ENCODE results near the gene JMJD7. TPM values are rescaled to one million over a fixed set of nuclear protein-coding genes. Genes with fewer than 3 reads are reported as not detected.

JMJD7 gene
- total RNA-seq, 1 donor from 2014 or later = 5.0 TPM

- no peak for DNase-seq
Measured at GRCh38 chr15:41847206-41847605, 19.3 kb downstream of the JMJD7 start.

- no peak for DNase-seq
Measured at GRCh38 chr15:41847981-41848380, 20.1 kb downstream of the JMJD7 start.

DNA sequence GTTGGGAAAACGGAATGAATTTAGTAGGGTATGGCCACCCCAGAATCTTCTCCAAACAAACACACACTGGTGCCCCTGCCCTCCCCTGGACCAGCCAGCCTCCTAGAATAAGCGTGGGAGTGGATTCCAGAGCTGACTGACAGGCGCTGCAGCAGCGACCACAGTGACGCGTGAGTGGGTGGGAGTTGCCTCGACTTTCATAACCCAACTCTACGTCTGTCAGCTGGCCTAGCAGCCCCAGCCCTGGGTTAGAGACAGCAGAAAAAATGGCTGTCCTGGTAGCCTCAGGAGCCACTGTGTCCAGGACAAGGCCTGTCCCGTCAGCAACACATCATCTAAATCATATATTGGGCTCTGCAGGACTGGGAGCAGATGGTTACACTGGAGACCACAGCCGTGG is 20.7 kb downstream of the JMJD7 start:
- DNase-seq = no peak

GRCh38 chr15:41849204-41849603 is 21.3 kb downstream of the JMJD7 start:
- DNase-seq = no peak

DNA sequence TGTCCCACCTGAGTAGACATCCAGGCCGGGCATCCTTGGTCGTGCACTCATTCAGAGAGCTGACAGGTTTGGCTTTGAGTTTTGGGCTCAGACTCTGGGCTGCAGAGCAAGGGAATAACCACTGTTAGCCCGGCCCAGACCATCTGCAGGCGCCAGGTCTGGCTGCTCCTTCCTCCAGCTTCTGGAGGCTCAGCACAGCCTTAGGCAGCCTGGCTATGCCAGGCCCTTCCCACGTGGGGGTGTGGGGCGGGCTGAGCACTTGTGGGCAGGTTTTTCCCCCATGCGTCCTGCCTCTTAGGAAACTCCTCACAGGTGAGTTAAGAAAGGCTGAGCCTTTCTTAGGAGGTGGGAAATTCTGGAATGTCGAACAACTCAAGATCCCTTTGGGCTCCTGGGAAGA is 22.0 kb downstream of the JMJD7 start:
- DNase-seq = no peak

GRCh38 chr15:41850482-41851166 is 22.7 kb downstream of the JMJD7 start:
- no peak for DNase-seq

GRCh38 chr15:41851167-41851523 is 23.3 kb downstream of the JMJD7 start:
- no peak for DNase-seq

- DNase-seq = no peak
Measured at GRCh38 chr15:41851755-41852370, 24.0 kb downstream of the JMJD7 start.

- DNase-seq = no peak
Measured at GRCh38 chr15:41852736-41853590, 25.1 kb downstream of the JMJD7 start.

DNA sequence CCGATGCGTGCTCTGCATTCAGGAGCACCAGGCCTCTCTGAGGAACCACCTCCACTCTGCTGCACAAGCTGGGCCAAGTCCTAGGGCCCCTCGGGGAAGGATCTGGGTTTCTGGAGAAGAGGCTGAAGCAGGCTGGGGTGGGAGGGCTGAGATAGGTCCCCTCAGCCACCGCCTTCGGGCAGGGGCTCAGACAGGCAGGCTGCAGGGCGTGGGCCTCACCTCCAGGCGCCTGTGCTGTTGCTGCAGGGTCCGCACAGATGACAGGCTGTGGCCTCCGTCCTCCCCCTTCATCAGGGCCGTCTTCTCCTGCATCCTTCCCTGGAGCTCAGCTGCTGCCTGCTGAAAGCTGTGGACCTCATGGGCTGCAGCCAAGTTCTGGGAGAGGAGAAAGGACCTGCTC is 25.9 kb downstream of the JMJD7 start:
- no peak for DNase-seq

- DNase-seq = no peak
Measured at GRCh38 chr15:41854443-41854842, 26.6 kb downstream of the JMJD7 start.

- DNase-seq = no peak
Measured at GRCh38 chr15:41855261-41855961, 27.5 kb downstream of the JMJD7 start.

GRCh38 chr15:41856262-41856661 is 28.4 kb downstream of the JMJD7 start:
- no peak for DNase-seq

DNA sequence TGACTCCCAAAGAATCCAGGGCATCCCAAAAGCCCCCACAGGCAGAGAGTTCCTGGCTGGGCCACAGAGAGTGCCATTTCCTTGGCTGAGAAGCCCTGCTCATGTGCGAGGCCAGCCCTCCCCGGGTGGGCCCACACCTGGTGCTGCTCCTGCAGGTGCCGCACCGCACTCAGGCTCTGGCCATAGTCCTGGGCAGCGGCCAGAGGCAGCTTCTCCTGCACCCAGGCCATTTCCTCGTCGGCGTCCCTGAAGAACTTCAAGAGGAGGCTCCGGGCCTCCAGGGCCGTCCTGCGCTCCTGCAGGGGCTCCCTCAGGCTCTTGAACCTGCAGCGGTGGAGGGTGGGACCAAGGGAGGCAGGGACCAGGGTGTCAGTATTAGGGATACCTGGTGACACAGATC is 28.8 kb downstream of the JMJD7 start:
- no peak for DNase-seq

- no peak for DNase-seq
Measured at GRCh38 chr15:41857316-41857715, 29.4 kb downstream of the JMJD7 start.

- DNase-seq = no peak
Measured at GRCh38 chr15:41858756-41859155, 30.9 kb downstream of the JMJD7 start.

- no peak for DNase-seq
Measured at GRCh38 chr15:41860049-41860828, 32.3 kb downstream of the JMJD7 start.

DNA sequence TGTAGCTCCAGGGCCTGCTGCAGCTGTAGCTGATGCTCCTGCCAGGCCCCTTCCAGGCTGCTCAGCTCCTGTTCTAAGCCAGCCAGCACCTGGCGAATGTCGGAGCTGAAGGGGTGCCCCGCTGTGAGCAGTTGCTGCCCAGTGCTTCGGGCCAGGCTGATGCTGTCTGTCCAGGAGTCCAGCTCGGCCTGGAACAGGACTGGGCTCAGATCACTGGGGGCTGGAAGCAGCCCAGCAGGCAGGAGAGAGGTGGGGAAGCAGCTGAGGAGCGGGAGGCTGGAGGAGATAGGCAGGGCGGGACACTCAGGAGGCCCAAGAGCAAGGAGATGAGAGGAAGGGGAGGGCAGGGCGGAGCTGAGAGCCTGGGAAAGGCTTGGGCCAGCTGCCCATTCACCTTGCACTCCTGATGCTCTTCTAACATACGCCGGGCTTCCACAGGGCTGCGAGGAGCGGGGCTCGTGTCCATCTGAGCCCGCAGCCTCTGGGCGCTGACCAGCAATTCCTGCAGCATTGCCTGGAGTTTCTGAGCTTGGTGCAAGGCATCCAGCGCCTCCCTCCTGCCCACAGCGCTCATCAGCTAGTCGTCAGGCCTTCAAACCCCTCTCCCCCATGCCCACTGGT is 34.0 kb downstream of the JMJD7 start:
- no peak for DNase-seq

DNA sequence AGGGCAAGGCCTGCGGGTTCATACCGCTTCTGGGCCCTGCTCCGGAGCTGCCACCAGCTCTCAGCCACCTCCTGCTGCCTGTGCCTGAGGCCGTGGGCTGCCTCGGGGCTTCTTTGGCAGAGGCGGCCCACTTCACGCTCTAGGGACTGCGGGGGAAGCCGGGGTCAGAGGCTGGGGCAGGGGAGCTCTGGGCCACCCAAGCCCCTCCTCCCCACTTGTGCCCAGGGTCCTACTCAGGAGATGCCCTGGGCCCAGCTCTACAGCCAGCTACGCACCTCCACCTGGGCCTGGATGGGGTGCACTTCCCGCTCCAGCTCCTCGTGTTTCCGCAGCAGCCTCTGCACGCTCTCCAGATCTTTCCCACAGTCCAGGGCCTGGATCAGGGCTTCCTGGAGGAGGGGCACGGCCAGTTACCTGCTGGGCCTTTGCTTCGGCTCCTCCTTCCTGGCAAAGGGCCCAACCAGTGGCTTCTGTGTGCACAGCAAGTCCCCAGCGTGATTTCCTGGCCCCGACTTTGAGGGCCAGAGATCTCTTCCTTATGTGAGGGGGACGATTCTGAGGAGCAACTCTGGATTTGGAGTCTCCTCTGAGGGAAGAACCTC is 34.7 kb downstream of the JMJD7 start:
- DNase-seq = no peak

DNA sequence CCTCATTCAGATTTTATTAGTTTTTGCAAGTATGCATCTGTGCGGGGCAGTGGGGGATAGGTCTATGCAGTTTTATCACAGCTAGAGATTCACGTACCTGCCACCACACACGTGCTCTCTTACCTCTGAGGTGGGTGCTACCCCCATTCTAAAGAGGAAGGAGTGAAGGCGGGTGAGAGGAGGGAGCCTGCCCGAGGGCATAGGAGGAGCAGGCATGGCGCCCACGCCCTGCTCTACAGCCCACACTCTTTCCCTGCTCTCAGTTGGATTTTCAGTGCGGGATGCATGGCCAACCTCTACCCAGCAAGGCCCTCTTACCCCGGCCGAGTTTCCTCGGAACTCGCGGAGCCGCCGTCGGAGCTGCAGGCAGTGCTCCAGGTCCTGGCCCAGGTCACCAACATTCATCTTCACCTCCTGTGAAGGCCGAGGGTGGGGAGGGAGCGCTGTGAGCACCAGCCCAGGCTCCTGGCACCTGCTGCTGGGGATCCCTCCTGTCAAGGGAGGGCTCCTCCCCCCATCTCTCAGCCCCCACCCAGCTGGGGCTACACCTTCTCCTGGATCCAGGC is 37.7 kb downstream of the JMJD7 start:
- no peak for DNase-seq

DNA sequence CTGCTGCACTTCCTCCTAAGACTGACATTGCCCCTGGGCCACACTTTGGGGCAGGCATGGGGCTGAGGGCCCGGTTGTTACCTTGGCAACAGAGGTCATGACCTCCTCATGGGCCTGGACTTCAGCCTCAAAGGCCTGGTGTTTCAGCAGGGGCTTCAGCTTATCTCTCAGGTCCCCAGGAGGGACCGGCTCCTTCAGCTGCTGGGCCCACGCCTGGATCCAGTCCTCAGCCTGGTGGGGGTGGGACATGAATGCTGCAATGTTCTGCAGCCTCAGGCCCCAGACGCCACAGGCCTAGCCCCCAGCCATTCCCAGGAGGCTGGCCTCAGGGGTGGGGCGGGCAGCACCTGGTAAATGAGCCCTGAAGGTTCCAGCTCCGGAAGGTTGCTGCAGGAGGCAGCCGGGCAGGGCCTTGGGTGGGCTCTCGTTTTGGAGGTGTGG is 38.4 kb downstream of the JMJD7 start:
- DNase-seq = no peak
